ENCODE results near the gene CD244.

The CD244 gene

DNA sequence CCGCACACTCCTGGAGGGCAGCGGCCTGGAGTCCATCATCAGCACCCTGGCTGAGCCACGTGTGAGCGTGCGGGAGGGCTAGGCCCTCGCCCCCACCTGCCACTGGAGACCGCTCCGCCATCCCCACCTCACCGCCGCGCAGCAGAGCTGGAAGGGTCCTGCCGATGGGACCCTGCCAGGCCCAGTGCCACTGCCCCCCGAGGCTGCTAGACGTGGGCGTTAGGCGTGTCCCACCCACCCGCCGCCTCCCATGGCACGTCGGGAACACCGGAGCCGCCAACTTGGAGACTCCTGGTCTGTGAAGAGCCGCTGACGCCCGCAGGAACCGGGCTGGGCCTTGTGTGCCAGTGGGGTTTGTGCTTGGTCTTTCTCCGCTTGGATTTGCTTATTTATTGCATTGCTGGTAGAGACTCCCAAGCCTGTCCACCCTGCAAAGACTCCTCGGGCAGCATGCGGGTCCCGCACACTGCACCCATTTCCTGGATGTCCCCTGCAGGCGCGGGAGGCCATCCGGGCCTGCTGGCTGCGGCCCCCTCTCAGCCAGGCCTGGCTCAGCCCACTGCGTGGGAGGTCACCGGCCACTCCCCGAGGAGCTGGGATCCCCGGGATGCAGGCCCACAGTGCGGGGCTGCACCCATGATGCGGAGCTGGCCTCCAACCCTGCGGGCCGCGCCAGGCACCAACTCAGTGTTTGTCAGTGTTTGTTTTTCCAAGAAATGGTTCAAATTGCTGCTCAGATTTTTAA is 60.7 kb downstream of the CD244 start:
- in situ Hi-C loops (cut with HindIII; ENCODE audit: low sequenced_read_pairs): no loop called here
- no peak for DNase-seq (ENCODE audit: low read depth)
- TF ChIP-seq, protein P1, sequence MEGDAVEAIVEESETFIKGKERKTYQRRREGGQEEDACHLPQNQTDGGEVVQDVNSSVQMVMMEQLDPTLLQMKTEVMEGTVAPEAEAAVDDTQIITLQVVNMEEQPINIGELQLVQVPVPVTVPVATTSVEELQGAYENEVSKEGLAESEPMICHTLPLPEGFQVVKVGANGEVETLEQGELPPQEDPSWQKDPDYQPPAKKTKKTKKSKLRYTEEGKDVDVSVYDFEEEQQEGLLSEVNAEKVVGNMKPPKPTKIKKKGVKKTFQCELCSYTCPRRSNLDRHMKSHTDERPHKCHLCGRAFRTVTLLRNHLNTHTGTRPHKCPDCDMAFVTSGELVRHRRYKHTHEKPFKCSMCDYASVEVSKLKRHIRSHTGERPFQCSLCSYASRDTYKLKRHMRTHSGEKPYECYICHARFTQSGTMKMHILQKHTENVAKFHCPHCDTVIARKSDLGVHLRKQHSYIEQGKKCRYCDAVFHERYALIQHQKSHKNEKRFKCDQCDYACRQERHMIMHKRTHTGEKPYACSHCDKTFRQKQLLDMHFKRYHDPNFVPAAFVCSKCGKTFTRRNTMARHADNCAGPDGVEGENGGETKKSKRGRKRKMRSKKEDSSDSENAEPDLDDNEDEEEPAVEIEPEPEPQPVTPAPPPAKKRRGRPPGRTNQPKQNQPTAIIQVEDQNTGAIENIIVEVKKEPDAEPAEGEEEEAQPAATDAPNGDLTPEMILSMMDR (IDR thresholded peaks at IDR 0.05; ENCODE audit: low read depth, low read length, missing control alignments): no peak
- H3K4me3 ChIP-seq (ENCODE audit: low read depth, low read length): no peak overlapping the region

- DNase-seq (ENCODE audit: low read depth): no peak
Measured at GRCh38 chr1:160800645-160801408, 61.9 kb downstream of the CD244 start.

GRCh38 chr1:160800142-160800541 is 62.5 kb downstream of the CD244 start:
- DNase-seq (ENCODE audit: low read depth): no peak
- TF ChIP-seq, protein P1 (IDR thresholded peaks at IDR 0.05; ENCODE audit: low read depth, low read length, missing control alignments): no peak
- in situ Hi-C loops (cut with HindIII; ENCODE audit: low sequenced_read_pairs): no loop called here
- H3K4me3 ChIP-seq (ENCODE audit: low read depth, low read length): no peak overlapping the region

More at GRCh38 chr1:160800645-160801408, 61.9 kb downstream of the CD244 start:
- TF ChIP-seq, protein P1 (IDR thresholded peaks at IDR 0.05; ENCODE audit: low read depth, low read length, missing control alignments): no peak
- in situ Hi-C loops (cut with HindIII; ENCODE audit: low sequenced_read_pairs): no loop called here
- no peak overlapping the region for H3K4me3 ChIP-seq (ENCODE audit: low read depth, low read length)

- no peak for DNase-seq (ENCODE audit: low read depth)
- in situ Hi-C loops (cut with HindIII; ENCODE audit: low sequenced_read_pairs): no loop called here
- no peak overlapping the region for H3K4me3 ChIP-seq (ENCODE audit: low read depth, low read length)
- TF ChIP-seq, protein P1 (IDR thresholded peaks at IDR 0.05; ENCODE audit: low read depth, low read length, missing control alignments): no peak
Measured at GRCh38 chr1:160799641-160800040, 63.0 kb downstream of the CD244 start.

DNA sequence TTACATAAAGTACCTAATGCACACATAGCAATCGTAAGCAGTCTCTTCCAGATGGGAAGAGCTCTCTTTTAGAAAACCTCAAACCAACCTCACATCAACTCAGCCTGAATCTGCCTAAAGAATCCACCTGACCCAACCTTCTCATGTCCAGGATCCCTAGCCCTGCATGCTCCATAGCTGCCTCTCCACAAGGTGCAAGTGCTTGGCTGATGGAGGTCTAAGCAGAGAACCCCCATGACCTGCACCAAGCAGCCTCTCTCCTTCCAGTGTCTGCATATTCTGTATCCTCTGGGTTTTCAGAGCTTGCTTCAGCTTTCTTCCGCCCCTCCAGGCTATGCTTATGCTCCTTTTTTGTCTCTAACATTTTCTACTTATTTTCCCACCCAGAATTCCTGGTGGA is 64.2 kb downstream of the CD244 start:
- in situ Hi-C loops (cut with HindIII; ENCODE audit: low sequenced_read_pairs): no loop called here
- no peak for DNase-seq (ENCODE audit: low read depth)
- TF ChIP-seq, protein P1 (IDR thresholded peaks at IDR 0.05; ENCODE audit: low read depth, low read length, missing control alignments): no peak
- H3K4me3 ChIP-seq (ENCODE audit: low read depth, low read length): no peak overlapping the region

DNA sequence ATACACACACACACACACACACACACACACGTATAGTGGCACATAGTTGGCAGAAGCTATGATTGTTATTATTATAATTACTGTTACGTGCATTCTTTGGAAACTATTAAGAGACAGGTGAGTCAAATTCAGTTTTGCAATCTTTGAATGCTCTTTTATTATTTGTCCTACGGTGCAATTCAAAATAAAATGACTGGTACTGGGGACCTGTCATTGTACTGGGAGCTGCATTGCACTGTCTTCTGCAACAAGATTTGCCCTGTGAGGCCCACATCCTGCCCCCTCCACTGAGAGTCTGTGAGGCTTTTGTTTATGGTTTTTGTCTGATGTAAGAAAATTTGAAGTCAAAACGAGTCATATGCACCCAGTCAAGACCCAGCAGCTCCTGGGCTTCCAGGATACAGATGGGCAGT is 64.8 kb downstream of the CD244 start:
- no peak overlapping the region for H3K4me3 ChIP-seq (ENCODE audit: low read depth, low read length)
- TF ChIP-seq, protein P1 (IDR thresholded peaks at IDR 0.05; ENCODE audit: low read depth, low read length, missing control alignments): no peak
- in situ Hi-C loops (cut with HindIII; ENCODE audit: low sequenced_read_pairs): no loop called here
- no peak for DNase-seq (ENCODE audit: low read depth)
